B cell (primary cell): Measurements from ENCODE around the gene MLLT11. TPM values are rescaled to one million over a fixed set of nuclear protein-coding genes. Genes with fewer than 3 reads are reported as not detected.

Source experiments
- ATAC-seq: fragments of 200-7000 bp; cut with Tn5 transposase; one replicate; pipeline ENCODE4 v1.10.0; 2021; ENCODE audit warnings: low read depth, mild to moderate bottlenecking, moderate number of reproducible peaks, moderate library complexity
- CTCF ChIA-PET: fragments of 350-600 bp; sonication (Branson Sonifier 250); formaldehyde crosslinking; loops from one replicate; lab custom pipeline; 2021; ENCODE audit warnings: antibody characterized with exemption, inconsistent platforms; lab: Charles Lee
- POLR2A ChIA-PET: fragments of 350-600 bp; sonication (Branson Sonifier 250); formaldehyde crosslinking; loops from one replicate; lab custom pipeline; 2021; ENCODE audit warnings: antibody characterized with exemption; lab: Charles Lee
- DNase-seq: peaks from one replicate; pipeline ENCODE4 v3.0.0; 2013
- H2AFZ ChIP-seq: 2 replicates; pipeline ENCODE4 v1.6.1; 2012; ENCODE audit warnings: mild to moderate bottlenecking, low read depth, low read length; ENCODE audit not compliant: insufficient read depth, poor library complexity, severe bottlenecking
- H3K27ac ChIP-seq, 2 donors: 1 replicate in 1 of 2; 2 replicates in 1 of 2; pipeline ENCODE4 v1.5.1; 2012 to 2013; ENCODE audit warnings: low read length in 2 of 2, mild to moderate bottlenecking in 2 of 2, moderate library complexity in 1 of 2
- H3K27me3 ChIP-seq, 4 experiments: fragments of 200-600 bp in 1 of 4; sonication (generic) in 1 of 4; replicated peaks in 1 of 4; 1 replicate in 2 of 4; 2 replicates in 2 of 4; pipeline versions ENCODE4 v1.6.1 to v1.7.0; 2013 to 2016; ENCODE audit warnings: low read length in 3 of 4, mild to moderate bottlenecking in 2 of 4, mixed read lengths in 1 of 4, moderate library complexity in 1 of 4; ENCODE audit not compliant: insufficient read depth in 4 of 4, control insufficient read depth in 3 of 4; ENCODE audit errors: control extremely low read depth in 1 of 4
- H3K36me3 ChIP-seq, 2 experiments: replicated peaks in 1 of 2; 1 replicate in 1 of 2; 2 replicates in 1 of 2; pipeline versions ENCODE4 v1.6.1 to v1.7.1; 2013; ENCODE audit warnings: low read length in 1 of 2; ENCODE audit not compliant: insufficient read depth in 2 of 2, control insufficient read depth in 1 of 2; ENCODE audit errors: control extremely low read depth in 1 of 2, extremely low read depth in 1 of 2
- H3K4me1 ChIP-seq, 2 donors: fragments of 200-600 bp in 1 of 2; sonication (generic) in 1 of 2; 1 replicate in 1 of 2; 2 replicates in 1 of 2; pipeline versions ENCODE4 v1.5.1 to v1.6.1; 2013 to 2017; ENCODE audit warnings: low read length in 2 of 2; ENCODE audit not compliant: control insufficient read depth in 2 of 2, insufficient read depth in 2 of 2
- H3K4me2 ChIP-seq: replicated peaks from 2 replicates; pipeline ENCODE3; 2012; ENCODE audit warnings: mild to moderate bottlenecking, low read depth, low read length; ENCODE audit not compliant: poor library complexity, severe bottlenecking
- H3K4me3 ChIP-seq, 5 experiments: fragments of 200-600 bp in 1 of 5; sonication (generic) in 1 of 5; 1 replicate in 3 of 5; 2 replicates in 2 of 5; pipeline versions ENCODE4 v1.5.1 to v1.7.0; 2011 to 2016; ENCODE audit warnings: low read length in 4 of 5, mild to moderate bottlenecking in 4 of 5, low read depth in 2 of 5, control low read depth in 1 of 5, moderate library complexity in 1 of 5; ENCODE audit not compliant: insufficient read depth in 1 of 5; ENCODE audit errors: control extremely low read depth in 1 of 5, extremely low read depth in 1 of 5
- H3K79me2 ChIP-seq: fragments of 200-600 bp; sonication (generic); one replicate; pipeline ENCODE4 v1.6.0; 2016; ENCODE audit warnings: low read length; ENCODE audit not compliant: control insufficient read depth, insufficient read depth
- H3K9ac ChIP-seq: fragments of 200-600 bp; sonication (generic); 2 replicates; pipeline ENCODE4 v1.6.1; 2017; ENCODE audit warnings: mild to moderate bottlenecking, low read length, moderate library complexity
- H3K9me3 ChIP-seq, 3 donors: one replicate each; pipeline versions ENCODE4 v1.6.1 to v1.7.1; 2013; ENCODE audit warnings: low read length in 2 of 3; ENCODE audit not compliant: control insufficient read depth in 2 of 3, insufficient read depth in 1 of 3; ENCODE audit errors: control extremely low read depth in 1 of 3
- H4K20me1 ChIP-seq: 2 replicates; pipeline ENCODE4 v1.6.0; 2012; ENCODE audit warnings: mild to moderate bottlenecking, low read length; ENCODE audit not compliant: insufficient read depth, control insufficient read depth, poor library complexity, severe bottlenecking
- H3K27ac Mint-ChIP-seq: one replicate; pipeline ENCODE4 v1.8.0; 2021; ENCODE audit warnings: mixed read lengths
- H3K27me3 Mint-ChIP-seq: one replicate; pipeline ENCODE4 v1.8.0; 2021; ENCODE audit warnings: mixed read lengths
- H3K4me1 Mint-ChIP-seq: one replicate; pipeline ENCODE4 v1.8.0; 2021; ENCODE audit warnings: mixed read lengths
- H3K4me3 Mint-ChIP-seq: one replicate; pipeline ENCODE4 v1.8.0; 2021; ENCODE audit warnings: mixed read lengths
- H3K9me3 Mint-ChIP-seq: one replicate; pipeline ENCODE4 v1.8.0; 2022; ENCODE audit warnings: mixed read lengths; ENCODE audit not compliant: insufficient read depth
- EZH2 ChIP-seq: IDR thresholded peaks from 2 replicates; pipeline ENCODE4 v1.6.1; 2012; ENCODE audit warnings: borderline replicate concordance, low read depth, mild to moderate bottlenecking, moderate library complexity, low read length; ENCODE audit not compliant: insufficient read depth, poor library complexity, severe bottlenecking
- WGBS: methylation state at CpG from one replicate; pipeline ENCODE4 v1.1.5; 2013; ENCODE audit warnings: missing lambda C conversion rate; ENCODE audit not compliant: insufficient coverage; 5-methylcytosine and 5-hydroxymethylcytosine counted together
- intact Hi-C: fragments of 100-400 bp; cut with micrococcal nuclease; formaldehyde crosslinking; loops from one replicate; pipeline ENCODE4 v1.10.0; 2022
- polyA plus RNA-seq: library from polyadenylated mRNA; depleted of rRNA; stranded (reverse); fragments of >200 nt; gene quantifications from 2 replicates; pipeline ENCODE4 v1.2.3, GENCODE V29; 2012
- total RNA-seq, 2 donors: library from RNA; stranded (reverse); fragments of 120-200 nt in 1 of 2; gene quantifications; 1 replicate in 1 of 2; 2 replicates in 1 of 2; pipeline versions ENCODE4 v1.2.3 to v1.2.4, GENCODE V29; 2013 to 2022
- TF ChIP-seq, protein P1 (sequence below): fragments of 200-600 bp; IDR thresholded peaks from one replicate; pipeline ENCODE4 v1.8.0; 2022; ENCODE audit warnings: antibody characterized with exemption, mild to moderate bottlenecking

The MLLT11 gene
- total and polyA plus RNA-seq, 2 donors (not counting 1 experiment from before 2014, with no cell fraction given): 1.1 to 2.4 TPM

DNA sequence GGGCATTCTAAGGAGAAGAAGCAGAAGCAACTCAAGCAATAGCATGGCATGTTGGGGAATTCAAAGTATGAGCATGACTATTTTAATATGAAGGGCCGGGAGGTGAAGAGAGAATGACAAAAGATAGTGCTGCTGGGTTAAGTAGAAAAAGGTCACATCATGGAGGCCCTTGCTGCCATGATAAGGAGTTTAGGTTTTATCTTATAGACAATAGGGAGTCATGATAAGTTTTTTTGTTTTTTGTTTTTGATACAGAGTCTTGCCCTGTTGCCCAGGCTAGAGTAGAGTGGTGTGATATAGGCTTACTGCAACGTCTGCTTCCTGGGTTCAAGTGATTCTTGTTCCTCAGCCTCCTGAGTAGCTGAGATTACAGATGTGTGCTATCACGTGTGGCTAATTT, 20.7 kb upstream of the MLLT11 start:
- POLR2A ChIA-PET: interaction anchor here (1.2 kb wide), 1 partner anchor 17 kb away, joined by 4 read pairs; no protein-coding TSS in a partner anchor
- intact Hi-C loops: no loop called here

DNA sequence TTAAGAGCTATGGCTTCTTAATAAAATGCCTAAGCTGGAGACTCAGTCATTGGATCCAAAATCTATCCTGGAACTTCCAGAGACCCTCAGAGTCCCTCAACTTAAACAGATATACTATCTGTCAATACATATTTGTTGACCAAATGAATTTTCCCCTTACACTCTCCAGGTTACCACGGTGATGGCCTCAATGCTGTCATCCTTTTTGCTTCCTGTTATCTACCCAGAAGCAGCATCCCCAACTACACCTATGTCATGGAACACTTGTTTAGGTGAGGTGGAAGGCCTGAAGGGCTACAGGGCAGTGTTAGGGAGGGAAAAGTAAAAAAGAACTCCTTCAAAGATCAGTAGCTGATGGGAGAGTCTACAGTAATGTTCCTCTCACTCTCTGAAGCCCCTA, 17.0 kb upstream of the MLLT11 start:
- CTCF ChIA-PET: interaction anchor here (0.9 to 2.4 kb wide), 5 partner anchors 15 to 28 kb away, joined by 3 to 8 read pairs (median 4); partner anchors contain the start of gene CDC42SE1
- Histone ChIP-seq H3K4me1 (peaks cover 10 to 15% of the 10 kb centered on the region in 2 donors), H3K36me3 (no peaks in the 10 kb centered on the region), H3K27me3 (no peaks in the 10 kb centered on the region), H3K79me2 (peaks cover 13% of the 10 kb centered on the region), H3K4me3 (no peak overlapping the region), H4K20me1 (no peaks in the 10 kb centered on the region), H2AFZ (no peak overlapping the region), H3K9me3 (no peaks in the 10 kb centered on the region), H3K27ac (no peak overlapping the region), H3K4me2 (no peak overlapping the region), H3K9ac (no peak overlapping the region)
- Mint-ChIP-seq H3K4me1 (peaks cover 20% of the 10 kb centered on the region), H3K27me3 (no peaks in the 10 kb centered on the region), H3K4me3 (no peak overlapping the region), H3K9me3 (no peaks in the 10 kb centered on the region), H3K27ac (no peak overlapping the region)
- intact Hi-C loops: no loop called here
- no peak for TF ChIP-seq EZH2
- TF ChIP-seq, protein P1, sequence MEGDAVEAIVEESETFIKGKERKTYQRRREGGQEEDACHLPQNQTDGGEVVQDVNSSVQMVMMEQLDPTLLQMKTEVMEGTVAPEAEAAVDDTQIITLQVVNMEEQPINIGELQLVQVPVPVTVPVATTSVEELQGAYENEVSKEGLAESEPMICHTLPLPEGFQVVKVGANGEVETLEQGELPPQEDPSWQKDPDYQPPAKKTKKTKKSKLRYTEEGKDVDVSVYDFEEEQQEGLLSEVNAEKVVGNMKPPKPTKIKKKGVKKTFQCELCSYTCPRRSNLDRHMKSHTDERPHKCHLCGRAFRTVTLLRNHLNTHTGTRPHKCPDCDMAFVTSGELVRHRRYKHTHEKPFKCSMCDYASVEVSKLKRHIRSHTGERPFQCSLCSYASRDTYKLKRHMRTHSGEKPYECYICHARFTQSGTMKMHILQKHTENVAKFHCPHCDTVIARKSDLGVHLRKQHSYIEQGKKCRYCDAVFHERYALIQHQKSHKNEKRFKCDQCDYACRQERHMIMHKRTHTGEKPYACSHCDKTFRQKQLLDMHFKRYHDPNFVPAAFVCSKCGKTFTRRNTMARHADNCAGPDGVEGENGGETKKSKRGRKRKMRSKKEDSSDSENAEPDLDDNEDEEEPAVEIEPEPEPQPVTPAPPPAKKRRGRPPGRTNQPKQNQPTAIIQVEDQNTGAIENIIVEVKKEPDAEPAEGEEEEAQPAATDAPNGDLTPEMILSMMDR: no peak
- WGBS: no CpG with 5 or more reads among the region's 1 CpG
- ATAC-seq: no peak
- DNase-seq: no peak
- POLR2A ChIA-PET: no interaction called here

More for the DNA sequence above, 20.7 kb upstream of the MLLT11 start:
- no peak overlapping the region for H3K9ac ChIP-seq
- H3K9me3 ChIP-seq: no peaks in the 10 kb centered on the region
- no peak overlapping the region for H3K4me2 ChIP-seq
- no peak overlapping the region for H2AFZ ChIP-seq
- no peaks in the 10 kb centered on the region for H4K20me1 ChIP-seq
- CTCF ChIA-PET: interaction anchor here (1.3 kb wide), 1 partner anchor 15 kb away, joined by 4 read pairs; no protein-coding TSS in a partner anchor
- H3K27ac Mint-ChIP-seq: no peak overlapping the region
- H3K4me3 ChIP-seq: no peak overlapping the region
- peaks cover 0 to 9% of the 10 kb centered on the region in 2 experiments for H3K36me3 ChIP-seq
- no peaks in the 10 kb centered on the region for H3K4me1 Mint-ChIP-seq
- no peaks in the 10 kb centered on the region for H3K27me3 ChIP-seq
- no peaks in the 10 kb centered on the region for H3K9me3 Mint-ChIP-seq
- H3K79me2 ChIP-seq: peaks cover 3% of the 10 kb centered on the region
- TF ChIP-seq, protein P1: no peak
- no peak for TF ChIP-seq EZH2
- 93% methylated on average over 3 of the region's 3 CpGs for WGBS
- no peaks in the 10 kb centered on the region for H3K4me1 ChIP-seq
- no peaks in the 10 kb centered on the region for H3K27me3 Mint-ChIP-seq
- no peak overlapping the region for H3K4me3 Mint-ChIP-seq
- no peak overlapping the region for H3K27ac ChIP-seq
- ATAC-seq (no peak), DNase-seq (no peak)
